Effector memory CD8-positive, alpha-beta T cell (primary cell): ENCODE results near the gene RASSF8.
"Not testable (repeated sequence)": the region's sequence is repeated elsewhere in the genome, so short reads cannot be mapped to it uniquely, and the experiment has no call there.

Experiments used
- ATAC-seq: fragments of 150-1000 bp; cut with Tn5 transposase; replicated peaks from 2 replicates; pipeline ENCODE4 v1.10.0; 2021; ENCODE audit warnings: mild to moderate bottlenecking, moderate library complexity
- DNase-seq, 3 experiments: peaks; one replicate each; pipeline ENCODE4 v3.0.0; 2021
- H3K27ac Mint-ChIP-seq, 2 donors: one replicate each; pipeline ENCODE4 v1.8.0; 2022; ENCODE audit warnings: mild to moderate bottlenecking in 2 of 2, mixed read lengths in 2 of 2, moderate library complexity in 2 of 2
- H3K27me3 Mint-ChIP-seq, 2 donors: one replicate each; pipeline ENCODE4 v1.8.0; 2022; ENCODE audit warnings: mixed read lengths in 2 of 2
- H3K36me3 Mint-ChIP-seq: one replicate; pipeline ENCODE4 v1.8.0; 2022; ENCODE audit warnings: mild to moderate bottlenecking, moderate library complexity, mixed read lengths; ENCODE audit not compliant: insufficient read depth
- H3K4me1 Mint-ChIP-seq, 2 donors: one replicate each; pipeline ENCODE4 v1.8.0; 2022; ENCODE audit warnings: low read depth in 2 of 2, mixed read lengths in 2 of 2
- H3K4me3 Mint-ChIP-seq, 2 donors: one replicate each; pipeline ENCODE4 v1.8.0; 2022; ENCODE audit warnings: mild to moderate bottlenecking in 2 of 2, mixed read lengths in 2 of 2, moderate library complexity in 2 of 2
- H3K9me3 Mint-ChIP-seq, 2 donors: one replicate each; pipeline ENCODE4 v1.8.0; 2022; ENCODE audit warnings: mixed read lengths in 2 of 2

The RASSF8 gene

DNA sequence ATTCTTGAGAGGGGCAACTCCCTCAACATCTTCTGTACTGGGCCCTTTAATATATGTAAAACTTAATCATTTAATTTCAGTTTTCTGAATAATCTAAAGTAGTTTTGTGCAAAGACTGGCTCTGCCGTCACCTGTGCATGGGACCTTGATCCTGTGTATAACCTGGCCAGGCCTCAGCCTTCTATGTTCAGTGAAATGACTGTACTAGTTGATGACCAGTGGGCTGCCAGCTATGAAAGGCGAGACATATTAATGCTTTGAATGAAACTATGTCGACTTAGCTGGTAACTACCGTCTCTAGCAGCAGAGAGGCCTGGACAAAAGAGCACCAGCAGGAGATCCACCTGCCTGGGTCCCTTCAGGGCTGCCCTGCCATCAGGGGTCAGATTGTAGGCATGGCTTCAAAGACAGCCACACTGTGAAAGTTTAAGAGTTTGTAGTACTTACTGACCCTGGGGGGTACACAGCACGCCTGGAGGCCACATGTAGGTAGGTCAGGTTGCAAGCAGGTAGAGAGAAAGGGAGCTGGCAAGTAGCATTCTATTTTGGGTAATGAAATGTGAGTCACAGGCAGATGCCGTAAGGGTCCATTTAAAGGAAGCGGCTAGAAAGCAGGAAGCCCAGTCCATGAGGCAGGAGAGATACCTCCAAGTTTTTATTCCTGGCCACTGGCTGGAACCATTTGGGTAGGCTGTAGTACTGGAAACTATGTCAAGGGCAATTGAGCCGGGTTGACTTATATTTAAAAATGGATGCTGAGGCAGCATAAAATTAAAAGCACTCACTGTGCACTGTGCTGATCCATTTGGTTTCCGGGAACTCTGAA lies 89.1 kb downstream of the RASSF8 start:
- no peaks in the 10 kb centered on the region for H3K36me3 Mint-ChIP-seq
- H3K27me3 Mint-ChIP-seq = peaks cover 27 to 30% of the 10 kb centered on the region in 2 donors
- no peaks in the 10 kb centered on the region for H3K9me3 Mint-ChIP-seq
- no peaks in the 10 kb centered on the region for H3K4me1 Mint-ChIP-seq
- H3K4me3 Mint-ChIP-seq = no peak overlapping the region
- DNase-seq (no peak), ATAC-seq (no peak)
- no peak overlapping the region for H3K27ac Mint-ChIP-seq

DNA sequence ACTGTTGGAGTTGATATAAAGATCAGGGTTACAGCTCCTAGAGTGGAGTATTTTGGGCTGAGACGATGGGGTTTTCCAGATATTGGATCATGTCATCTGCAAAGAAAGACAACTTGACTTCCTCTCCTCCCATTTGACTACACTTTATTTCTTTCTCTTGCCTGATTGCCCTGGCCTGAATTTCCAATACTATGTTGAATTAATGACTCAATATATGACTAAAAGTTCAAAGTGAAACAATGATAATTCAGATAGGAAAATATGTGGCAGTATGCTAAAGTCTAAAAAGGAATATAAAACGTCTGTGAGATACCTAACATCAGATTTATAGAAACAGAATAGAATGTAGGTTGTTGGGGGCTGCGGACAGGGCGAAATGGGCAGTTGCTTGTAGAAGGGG lies 94.2 kb downstream of the RASSF8 start:
- no peaks in the 10 kb centered on the region for H3K9me3 Mint-ChIP-seq
- ATAC-seq = no peak
- DNase-seq = no peak
- peaks cover 14 to 18% of the 10 kb centered on the region in 2 donors for H3K27me3 Mint-ChIP-seq
- no peaks in the 10 kb centered on the region for H3K4me1 Mint-ChIP-seq
- H3K4me3 Mint-ChIP-seq = no peak overlapping the region
- H3K36me3 Mint-ChIP-seq = no peaks in the 10 kb centered on the region
- H3K27ac Mint-ChIP-seq = no peak overlapping the region

DNA sequence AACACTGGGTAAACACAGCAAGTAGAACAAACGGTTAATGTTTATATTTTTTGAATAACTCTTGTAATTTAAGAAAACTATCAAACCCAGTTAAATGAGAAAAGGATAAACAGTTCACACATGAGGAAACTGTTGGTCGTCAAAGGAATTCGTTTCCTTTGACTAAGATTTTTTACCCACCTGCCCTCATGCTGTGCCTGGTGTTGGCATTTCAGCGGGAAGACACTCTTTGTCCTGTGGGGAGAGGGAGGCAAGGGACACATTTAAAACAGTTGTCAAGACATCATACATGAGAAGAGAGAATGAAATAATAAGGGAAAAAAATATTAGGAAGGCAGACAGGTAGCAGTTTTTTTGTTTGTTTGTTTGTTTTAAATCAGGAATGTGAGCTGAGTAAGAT lies 95.9 kb downstream of the RASSF8 start:
- H3K27me3 Mint-ChIP-seq = peaks cover 2 to 8% of the 10 kb centered on the region in 2 donors
- DNase-seq (no peak), ATAC-seq (no peak)
- H3K36me3 Mint-ChIP-seq = no peaks in the 10 kb centered on the region
- H3K27ac Mint-ChIP-seq = no peak overlapping the region
- H3K4me3 Mint-ChIP-seq = no peak overlapping the region
- no peaks in the 10 kb centered on the region for H3K9me3 Mint-ChIP-seq
- no peaks in the 10 kb centered on the region for H3K4me1 Mint-ChIP-seq

DNA sequence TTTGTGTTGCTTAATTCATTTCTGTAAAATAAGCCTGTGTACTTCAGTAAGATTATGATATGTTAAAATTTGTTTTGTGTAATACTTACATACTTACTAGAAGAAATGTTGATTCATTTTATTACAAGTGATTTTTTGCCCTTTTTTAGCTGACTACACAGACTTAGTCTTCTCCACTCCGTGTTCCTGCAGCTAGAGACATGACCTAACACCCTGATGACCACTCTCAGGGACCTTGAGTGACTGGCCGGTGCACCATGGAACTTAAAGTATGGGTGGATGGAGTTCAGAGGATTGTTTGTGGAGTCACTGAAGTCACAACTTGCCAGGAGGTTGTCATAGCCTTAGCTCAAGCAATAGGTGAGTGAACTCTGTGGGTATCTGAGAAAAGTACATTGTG lies 96.6 kb downstream of the RASSF8 start:
- no peaks in the 10 kb centered on the region for H3K9me3 Mint-ChIP-seq

DNA sequence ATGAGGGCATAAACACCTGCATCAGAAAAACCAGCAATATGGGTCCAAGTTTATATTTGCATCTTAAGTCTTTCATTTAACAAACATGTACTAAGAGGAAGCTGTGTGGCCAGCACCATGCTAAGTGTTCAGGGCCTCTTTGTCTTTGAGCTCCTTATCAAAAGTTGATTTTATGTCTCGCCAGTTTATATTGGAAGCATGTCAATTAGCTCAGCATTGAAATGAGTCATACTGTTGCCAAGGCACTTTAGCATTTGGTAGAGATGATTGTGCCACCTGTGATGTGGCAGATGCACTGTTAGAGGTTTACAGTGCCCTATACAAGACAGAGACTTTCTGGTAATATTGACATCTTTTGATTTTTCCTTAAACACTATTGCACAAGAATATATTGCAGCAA lies 97.9 kb downstream of the RASSF8 start:
- DNase-seq = no peak

More for the DNA sequence above, 96.6 kb downstream of the RASSF8 start:
- DNase-seq (no peak), ATAC-seq (no peak)
- H3K36me3 Mint-ChIP-seq = no peaks in the 10 kb centered on the region
- no peak overlapping the region for H3K4me3 Mint-ChIP-seq
- peaks cover 0 to 8% of the 10 kb centered on the region in 2 donors for H3K27me3 Mint-ChIP-seq
- no peak overlapping the region for H3K27ac Mint-ChIP-seq
- no peaks in the 10 kb centered on the region for H3K4me1 Mint-ChIP-seq

DNA sequence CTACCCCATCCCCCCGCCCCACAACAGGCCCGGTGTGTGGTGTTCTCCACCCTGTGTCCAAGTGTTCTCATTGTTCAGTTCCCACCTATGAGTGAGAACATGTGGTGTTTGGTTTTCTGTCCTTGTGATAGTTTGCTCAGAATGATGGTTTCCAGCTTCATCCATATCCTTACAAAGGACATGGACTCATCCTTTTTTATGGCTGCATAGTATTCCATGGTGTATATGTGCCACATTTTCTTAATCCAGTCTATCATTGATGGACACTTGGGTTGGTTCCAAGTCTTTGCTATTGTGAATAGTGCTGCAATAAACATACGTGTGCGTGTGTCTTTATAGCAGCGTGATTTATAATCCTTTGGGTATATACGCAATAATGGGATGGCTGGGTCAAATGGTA lies 98.8 kb downstream of the RASSF8 start:
- not testable (repeated sequence) for ATAC-seq

More for the DNA sequence above, 97.9 kb downstream of the RASSF8 start:
- Mint-ChIP-seq H3K36me3 (no peaks in the 10 kb centered on the region), H3K4me1 (no peaks in the 10 kb centered on the region), H3K27me3 (peaks cover 0 to 8% of the 10 kb centered on the region in 2 donors), H3K9me3 (no peaks in the 10 kb centered on the region), H3K27ac (no peak overlapping the region), H3K4me3 (no peak overlapping the region)
- ATAC-seq = no peak

DNA sequence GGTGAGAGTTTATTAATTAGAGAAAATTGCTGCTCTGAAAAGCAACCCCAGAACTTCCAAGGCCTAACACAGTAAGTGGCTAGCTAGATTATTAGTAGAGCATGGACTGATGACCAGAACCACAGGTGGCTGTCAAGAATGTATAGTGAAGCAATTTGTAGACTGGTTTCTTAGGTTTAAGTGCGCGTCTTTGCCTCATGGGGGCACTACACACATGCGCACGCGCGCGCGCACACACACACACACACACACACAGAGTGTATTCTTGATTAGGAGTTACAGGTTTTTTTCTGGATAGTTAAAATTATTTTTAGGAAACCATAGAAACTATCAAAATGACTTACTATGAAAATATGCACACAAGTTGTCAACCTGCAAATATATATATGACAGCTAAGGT lies 99.8 kb downstream of the RASSF8 start:
- Mint-ChIP-seq H3K4me1 (no peaks in the 10 kb centered on the region), H3K9me3 (no peaks in the 10 kb centered on the region), H3K4me3 (no peak overlapping the region), H3K36me3 (no peaks in the 10 kb centered on the region), H3K27me3 (peaks cover 0 to 1% of the 10 kb centered on the region in 2 donors), H3K27ac (no peak overlapping the region)
- no peak for ATAC-seq
- DNase-seq = no peak

More for the DNA sequence above, 98.8 kb downstream of the RASSF8 start:
- not testable (repeated sequence) for H3K9me3 Mint-ChIP-seq, H3K27ac Mint-ChIP-seq, H3K36me3 Mint-ChIP-seq, H3K4me3 Mint-ChIP-seq, H3K27me3 Mint-ChIP-seq, H3K4me1 Mint-ChIP-seq, DNase-seq

DNA sequence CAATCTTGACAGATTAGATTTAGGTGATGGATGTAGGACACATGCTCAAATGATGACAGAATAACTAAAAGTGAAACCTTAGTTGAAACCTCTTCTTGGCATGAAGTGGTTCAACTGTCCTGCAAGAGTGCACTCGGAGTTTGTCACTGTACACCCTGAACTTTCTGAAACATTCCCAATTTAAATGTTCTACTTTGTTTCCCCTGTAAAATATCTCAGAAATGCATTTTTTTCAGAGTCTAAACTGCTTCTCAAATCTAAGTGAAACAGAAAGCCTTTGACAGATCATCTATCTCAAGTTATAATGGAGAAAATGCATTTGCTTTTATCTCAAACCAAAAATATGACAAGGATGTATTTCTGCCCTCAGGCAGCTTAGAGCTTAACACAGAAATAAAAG lies 100.3 kb downstream of the RASSF8 start:
- H3K4me3 Mint-ChIP-seq = no peak overlapping the region
- H3K4me1 Mint-ChIP-seq = no peaks in the 10 kb centered on the region
- no peak overlapping the region for H3K27ac Mint-ChIP-seq
- H3K27me3 Mint-ChIP-seq = peaks cover 2 to 6% of the 10 kb centered on the region in 2 donors
- DNase-seq = no peak
- H3K36me3 Mint-ChIP-seq = no peaks in the 10 kb centered on the region
- ATAC-seq = no peak
- H3K9me3 Mint-ChIP-seq = no peaks in the 10 kb centered on the region

DNA sequence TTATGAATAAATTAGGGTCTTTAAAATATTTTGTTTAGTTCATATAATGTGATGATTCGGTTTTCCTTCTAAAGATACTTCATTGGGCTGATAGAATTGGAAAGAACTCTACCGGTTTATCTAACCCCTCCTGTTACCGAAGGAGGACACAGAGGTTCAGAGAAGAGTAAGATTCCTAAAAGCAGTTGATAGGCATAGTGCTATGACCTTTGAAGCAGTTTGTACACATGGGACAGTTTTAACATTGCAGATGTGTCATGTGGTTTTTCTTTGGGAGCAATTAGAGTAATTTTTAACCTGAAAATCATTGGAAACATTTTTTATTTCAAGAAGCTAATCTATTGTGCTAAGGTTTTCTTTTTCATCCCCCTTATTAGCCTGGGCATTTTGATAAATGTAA lies 103.5 kb downstream of the RASSF8 start:
- Mint-ChIP-seq H3K36me3 (no peaks in the 10 kb centered on the region), H3K9me3 (no peaks in the 10 kb centered on the region), H3K27ac (no peak overlapping the region), H3K4me3 (no peak overlapping the region), H3K4me1 (no peaks in the 10 kb centered on the region), H3K27me3 (peaks cover 16 to 18% of the 10 kb centered on the region in 2 donors)
- no peak for DNase-seq
- no peak for ATAC-seq

DNA sequence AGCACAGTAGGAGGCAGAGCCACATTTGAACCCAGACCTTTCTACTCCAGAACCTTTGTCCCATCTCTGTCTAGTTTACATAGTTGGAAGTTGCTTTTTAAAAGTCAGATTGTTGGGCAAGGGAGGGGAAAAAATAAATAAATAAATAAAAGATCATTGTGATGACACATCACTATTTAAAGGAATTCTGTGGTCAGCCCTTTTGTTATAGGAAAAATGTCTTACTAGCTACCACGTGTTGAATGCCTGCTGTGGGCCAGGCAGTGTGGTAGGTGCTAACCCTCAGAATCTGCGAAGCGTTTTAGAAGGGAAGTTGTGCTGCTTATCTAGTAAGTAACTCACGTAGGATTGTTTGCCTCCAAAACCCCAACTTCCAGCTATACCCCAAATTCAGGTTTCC lies 104.1 kb downstream of the RASSF8 start:
- ATAC-seq (no peak), DNase-seq (no peak)
- H3K9me3 Mint-ChIP-seq = no peaks in the 10 kb centered on the region
- no peak overlapping the region for H3K4me3 Mint-ChIP-seq
- no peak overlapping the region for H3K27ac Mint-ChIP-seq
- no peaks in the 10 kb centered on the region for H3K36me3 Mint-ChIP-seq
- H3K4me1 Mint-ChIP-seq = no peaks in the 10 kb centered on the region
- H3K27me3 Mint-ChIP-seq = peaks cover 16 to 18% of the 10 kb centered on the region in 2 donors

DNA sequence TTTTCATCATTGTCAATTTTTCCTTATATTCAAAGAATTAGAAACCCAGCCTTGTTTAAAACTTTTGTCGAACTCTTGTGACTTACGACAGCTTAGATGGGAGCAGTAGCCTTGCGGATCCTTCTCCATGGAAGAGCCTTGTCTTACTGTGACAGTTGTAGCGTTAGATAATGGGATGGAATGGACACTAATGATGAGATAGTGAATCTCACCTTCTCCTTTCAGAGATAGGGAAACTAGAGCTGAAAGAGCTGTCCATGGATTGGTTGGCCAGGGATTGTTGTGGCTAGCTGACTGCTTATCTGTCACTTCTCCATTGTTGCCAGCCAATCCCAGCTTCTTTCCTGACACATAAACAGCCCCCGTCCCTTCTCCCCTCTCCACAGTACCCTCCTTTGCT lies 107.0 kb downstream of the RASSF8 start:
- H3K4me3 Mint-ChIP-seq = no peak overlapping the region
- H3K4me1 Mint-ChIP-seq = no peaks in the 10 kb centered on the region
- no peak overlapping the region for H3K27ac Mint-ChIP-seq
- DNase-seq (no peak), ATAC-seq (no peak)
- H3K9me3 Mint-ChIP-seq = no peaks in the 10 kb centered on the region
- H3K36me3 Mint-ChIP-seq = no peaks in the 10 kb centered on the region
- H3K27me3 Mint-ChIP-seq = peaks cover 16 to 18% of the 10 kb centered on the region in 2 donors

DNA sequence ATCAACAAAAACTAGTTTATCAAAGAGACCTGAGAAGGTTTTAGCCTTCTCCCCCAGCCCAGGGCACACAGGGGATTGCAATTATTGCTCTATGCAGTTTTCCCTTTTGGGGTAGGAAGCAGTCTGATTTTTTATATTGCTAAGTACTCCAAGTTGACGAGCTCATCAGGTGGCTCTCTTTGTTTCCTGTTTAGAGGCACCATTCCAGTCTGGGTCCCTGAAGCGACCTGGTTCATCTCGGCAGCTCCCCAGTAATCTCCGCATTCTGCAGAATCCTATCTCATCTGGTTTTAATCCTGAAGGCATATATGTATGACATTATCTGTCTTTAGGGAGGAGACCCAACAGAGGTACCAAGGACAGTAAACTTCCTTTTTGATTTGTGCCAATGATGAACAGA lies 110.0 kb downstream of the RASSF8 start:
- Mint-ChIP-seq H3K27me3 (peaks cover 15 to 16% of the 10 kb centered on the region in 2 donors), H3K36me3 (no peaks in the 10 kb centered on the region)

DNA sequence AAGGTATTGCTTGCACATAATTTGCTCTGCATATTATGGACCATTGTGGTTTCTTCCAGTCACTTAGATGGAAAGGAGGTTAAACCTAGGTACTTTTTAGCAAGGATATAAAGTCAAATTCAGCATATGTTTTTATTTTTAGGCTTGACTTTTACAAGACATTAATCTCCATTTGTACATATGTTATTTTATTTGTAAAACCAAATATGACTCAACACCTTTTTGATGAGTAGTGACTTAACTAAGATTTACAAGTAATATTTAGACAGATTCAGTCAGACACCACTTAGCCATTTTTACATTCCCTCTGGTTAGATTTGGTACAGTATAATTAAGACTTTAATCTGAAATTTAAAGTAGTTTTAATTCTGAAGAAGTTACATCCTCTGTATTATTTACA lies 111.3 kb downstream of the RASSF8 start:
- no peak overlapping the region for H3K27ac Mint-ChIP-seq
- DNase-seq = no peak
- H3K9me3 Mint-ChIP-seq = no peaks in the 10 kb centered on the region
- H3K27me3 Mint-ChIP-seq = peaks cover 4 to 16% of the 10 kb centered on the region in 2 donors
- no peaks in the 10 kb centered on the region for H3K4me1 Mint-ChIP-seq
- ATAC-seq = no peak
- H3K36me3 Mint-ChIP-seq = no peaks in the 10 kb centered on the region
- H3K4me3 Mint-ChIP-seq = no peak overlapping the region

More for the DNA sequence above, 110.0 kb downstream of the RASSF8 start:
- ATAC-seq (no peak), DNase-seq (no peak)
- Mint-ChIP-seq H3K27ac (no peak overlapping the region), H3K4me1 (no peaks in the 10 kb centered on the region), H3K4me3 (no peak overlapping the region), H3K9me3 (no peaks in the 10 kb centered on the region)

DNA sequence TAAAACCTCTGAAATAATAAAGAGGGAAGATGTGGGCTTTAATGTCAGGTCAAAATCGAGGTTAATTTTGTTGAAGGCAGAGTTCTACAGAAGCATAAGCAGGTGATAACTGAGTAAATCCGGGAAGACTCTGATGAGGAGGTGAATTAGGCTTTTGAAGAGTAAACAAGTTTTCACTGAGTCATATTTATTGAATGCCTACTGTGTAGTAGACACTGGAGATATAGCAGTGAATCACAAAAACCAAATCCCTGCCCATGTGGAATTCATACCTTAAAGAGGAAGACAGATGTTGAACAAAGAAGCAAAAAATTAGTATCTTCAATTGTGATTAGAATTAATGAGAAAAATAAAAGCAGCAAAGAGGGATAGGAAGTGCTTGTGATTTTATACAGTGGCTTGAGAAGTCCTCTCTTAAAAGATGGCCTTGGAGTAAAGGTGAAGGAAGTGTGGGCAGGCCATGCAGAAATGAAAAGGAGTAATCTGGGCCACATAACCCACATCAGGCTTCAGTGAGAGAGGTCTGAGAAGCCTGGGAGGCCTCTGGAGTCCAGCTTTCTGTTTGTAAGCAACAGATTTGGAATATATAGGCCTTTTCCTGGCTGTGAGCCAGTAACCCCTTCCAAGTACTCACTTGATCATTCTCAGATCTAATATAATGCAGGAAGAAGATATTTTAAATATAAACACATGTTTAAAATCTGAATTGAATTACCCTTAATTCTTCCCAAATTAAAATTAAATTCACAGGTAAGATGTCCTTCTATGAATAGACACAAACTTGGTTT lies 119.6 kb downstream of the RASSF8 start:
- H3K9me3 Mint-ChIP-seq = no peaks in the 10 kb centered on the region
- DNase-seq = no peak
- no peak overlapping the region for H3K27ac Mint-ChIP-seq
- ATAC-seq = no peak
- H3K27me3 Mint-ChIP-seq = peaks cover 18 to 33% of the 10 kb centered on the region in 2 donors
- H3K4me3 Mint-ChIP-seq = no peak overlapping the region
- H3K4me1 Mint-ChIP-seq = no peaks in the 10 kb centered on the region
- no peaks in the 10 kb centered on the region for H3K36me3 Mint-ChIP-seq
